Uterus (tissue), 2 donors: Measurements from ENCODE around the gene SGCE.

Experiments used
- CTCF ChIP-seq, 4 experiments: fragments of 200-600 bp in 2 of 4; fragments of 450-650 bp in 2 of 4; sonication (generic) in 2 of 4; IDR thresholded peaks; one replicate each; pipeline ENCODE4 v1.5.1; 2016 to 2019; ENCODE audit warnings: antibody characterized with exemption in 4 of 4, mild to moderate bottlenecking in 2 of 4, moderate library complexity in 1 of 4
- POLR2A ChIP-seq, 2 donors: fragments of 450-650 bp; IDR thresholded peaks; one replicate each; pipeline ENCODE4 v1.6.1; 2016; ENCODE audit warnings: antibody characterized with exemption in 2 of 2, mild to moderate bottlenecking in 1 of 2, moderate library complexity in 1 of 2

GRCh38 chr7:94576316-94576715 is 79.6 kb downstream of the SGCE start:
- TF ChIP-seq CTCF (IDR thresholded peaks at IDR 0.05), result no peak
- TF ChIP-seq POLR2A (IDR thresholded peaks at IDR 0.05), result no peak
